ENCODE data around the gene FOXN3. TPM values are rescaled to one million over a fixed set of nuclear protein-coding genes. Genes with fewer than 3 reads are reported as not detected.
A peak's percentile ranks its signal among the peaks of the same experiment; 100 is the strongest.

Gene FOXN3
- total and polyA plus RNA-seq, 10 of the 15 experiments (the other 5 are each of a cell fraction or from before 2014, with no cell fraction given) = 4.5 to 68.9 (median 29.7) TPM

DNA sequence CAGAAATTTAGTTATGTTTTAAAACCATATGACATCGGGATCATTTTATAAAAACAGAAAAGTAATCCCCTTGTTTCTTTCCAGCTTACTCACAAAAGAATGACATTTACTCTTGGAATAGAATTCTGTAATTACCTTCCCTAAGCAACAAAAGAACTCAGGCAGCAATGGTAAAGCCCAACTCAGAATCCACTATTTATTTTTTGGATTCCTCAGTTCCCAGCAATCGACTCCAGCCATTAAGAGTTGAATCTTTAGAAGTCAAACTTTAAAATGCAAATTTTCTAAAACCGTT lies 65.9 kb downstream of the FOXN3 start:
- Histone ChIP-seq H3K36me3 (ENCODE audit: control insufficient read depth in 2 of 2, insufficient read depth in 2 of 2, low read length in 1 of 2) (peaks cover 2 to 21% of the 10 kb centered on the region in 2 experiments), H2AFZ (ENCODE audit: control insufficient read depth, low read depth, low read length) (peak overlapping the region; percentile 40; the same call in 1 of the 2 replicates), H3K4me3 (peak overlapping the region; percentile 38; the same call in 1 of the 2 replicates), H3K27ac (ENCODE audit: control insufficient read depth, insufficient read depth) (peak overlapping the region; percentile 91), H3K4me1 (ENCODE audit: control insufficient read depth, insufficient read depth, low read length) (peaks cover 24% of the 10 kb centered on the region), H3K9me3 (replicated peaks; ENCODE audit: control insufficient read depth, insufficient read depth, low read length) (no peaks in the 10 kb centered on the region; the same call in 2 of the 3 replicates), H3K79me2 (ENCODE audit: control insufficient read depth, insufficient read depth, low read length) (peaks cover 29% of the 10 kb centered on the region), H4K20me1 (ENCODE audit: control insufficient read depth, insufficient read depth) (no peaks in the 10 kb centered on the region), H3K9ac (ENCODE audit: control insufficient read depth, insufficient read depth, low read length) (peak overlapping the region; percentile 61), H3K27me3 (replicated peaks in 1 of 2; ENCODE audit: control insufficient read depth in 2 of 2, insufficient read depth in 2 of 2, low read length in 1 of 2) (no peaks in the 10 kb centered on the region), H3K4me2 (ENCODE audit: control insufficient read depth, insufficient read depth) (peak overlapping the region; percentile 26)
- 13% methylated on average over 3 of the region's 3 CpGs for WGBS (ENCODE audit: insufficient coverage, insufficient replicate concordance, low lambda C conversion rate, missing lambda C conversion rate)
- ChIA-PET POLR2A (interaction anchor here (1.0 to 1.9 kb wide), 3 partner anchors 13 to 46 kb away, joined by 3 to 10 read pairs (median 4); no protein-coding TSS in a partner anchor), RAD21 (ENCODE audit: unreplicated experiment) (interaction anchor here (0.6 to 3.6 kb wide), 5 partner anchors 14 to 174 kb away, joined by 3 to 25 read pairs (median 6); no protein-coding TSS in a partner anchor), CTCF (interaction anchor here (1.5 to 2.8 kb wide), 4 partner anchors 9 to 15 kb away, joined by 4 to 13 read pairs (median 7); no protein-coding TSS in a partner anchor), SMC1A (ENCODE audit: uncharacterized antibody, unreplicated experiment) (interaction anchor here (1.0 to 5.4 kb wide), 8 partner anchors 8 to 267 kb away, joined by 3 to 51 read pairs (median 6); no protein-coding TSS in a partner anchor)
- intact Hi-C loops (cut with micrococcal nuclease; ENCODE audit: unreplicated experiment) = no loop called here
- no TSS peak for BruUV-seq (replicated peaks)
- TF ChIP-seq, protein P1, sequence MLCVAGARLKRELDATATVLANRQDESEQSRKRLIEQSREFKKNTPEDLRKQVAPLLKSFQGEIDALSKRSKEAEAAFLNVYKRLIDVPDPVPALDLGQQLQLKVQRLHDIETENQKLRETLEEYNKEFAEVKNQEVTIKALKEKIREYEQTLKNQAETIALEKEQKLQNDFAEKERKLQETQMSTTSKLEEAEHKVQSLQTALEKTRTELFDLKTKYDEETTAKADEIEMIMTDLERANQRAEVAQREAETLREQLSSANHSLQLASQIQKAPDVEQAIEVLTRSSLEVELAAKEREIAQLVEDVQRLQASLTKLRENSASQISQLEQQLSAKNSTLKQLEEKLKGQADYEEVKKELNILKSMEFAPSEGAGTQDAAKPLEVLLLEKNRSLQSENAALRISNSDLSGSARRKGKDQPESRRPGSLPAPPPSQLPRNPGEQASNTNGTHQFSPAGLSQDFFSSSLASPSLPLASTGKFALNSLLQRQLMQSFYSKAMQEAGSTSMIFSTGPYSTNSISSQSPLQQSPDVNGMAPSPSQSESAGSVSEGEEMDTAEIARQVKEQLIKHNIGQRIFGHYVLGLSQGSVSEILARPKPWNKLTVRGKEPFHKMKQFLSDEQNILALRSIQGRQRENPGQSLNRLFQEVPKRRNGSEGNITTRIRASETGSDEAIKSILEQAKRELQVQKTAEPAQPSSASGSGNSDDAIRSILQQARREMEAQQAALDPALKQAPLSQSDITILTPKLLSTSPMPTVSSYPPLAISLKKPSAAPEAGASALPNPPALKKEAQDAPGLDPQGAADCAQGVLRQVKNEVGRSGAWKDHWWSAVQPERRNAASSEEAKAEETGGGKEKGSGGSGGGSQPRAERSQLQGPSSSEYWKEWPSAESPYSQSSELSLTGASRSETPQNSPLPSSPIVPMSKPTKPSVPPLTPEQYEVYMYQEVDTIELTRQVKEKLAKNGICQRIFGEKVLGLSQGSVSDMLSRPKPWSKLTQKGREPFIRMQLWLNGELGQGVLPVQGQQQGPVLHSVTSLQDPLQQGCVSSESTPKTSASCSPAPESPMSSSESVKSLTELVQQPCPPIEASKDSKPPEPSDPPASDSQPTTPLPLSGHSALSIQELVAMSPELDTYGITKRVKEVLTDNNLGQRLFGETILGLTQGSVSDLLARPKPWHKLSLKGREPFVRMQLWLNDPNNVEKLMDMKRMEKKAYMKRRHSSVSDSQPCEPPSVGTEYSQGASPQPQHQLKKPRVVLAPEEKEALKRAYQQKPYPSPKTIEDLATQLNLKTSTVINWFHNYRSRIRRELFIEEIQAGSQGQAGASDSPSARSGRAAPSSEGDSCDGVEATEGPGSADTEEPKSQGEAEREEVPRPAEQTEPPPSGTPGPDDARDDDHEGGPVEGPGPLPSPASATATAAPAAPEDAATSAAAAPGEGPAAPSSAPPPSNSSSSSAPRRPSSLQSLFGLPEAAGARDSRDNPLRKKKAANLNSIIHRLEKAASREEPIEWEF (IDR thresholded peaks at IDR 0.05; ENCODE audit: insufficient replicate concordance, low read depth, low read length) = no peak
- TF ChIP-seq CEBPB (IDR thresholded peaks at IDR 0.05; ENCODE audit: borderline replicate concordance in 1 of 2, low read depth in 2 of 2, low read length in 2 of 2) = 0 out of 4 replicates have a peak, but pooled peaks of 1 of the 2 experiments have one; percentile 20
- DNase-seq (ENCODE audit: low read depth, low spot score) (no peak), FAIRE-seq (no peak), ATAC-seq (no peak)
- in situ Hi-C loops (cut with MboI) = no loop called here
